NCI-H345 (cell line): ENCODE results near the gene NOX5.
"Not testable (repeated sequence)": the region's sequence is repeated elsewhere in the genome, so short reads cannot be mapped to it uniquely, and the experiment has no call there.

Experiments used
- DNase-seq: peaks from one replicate; lab custom pipeline; 2025; lab: John Stamatoyannopoulos, UW

NOX5 gene

DNA sequence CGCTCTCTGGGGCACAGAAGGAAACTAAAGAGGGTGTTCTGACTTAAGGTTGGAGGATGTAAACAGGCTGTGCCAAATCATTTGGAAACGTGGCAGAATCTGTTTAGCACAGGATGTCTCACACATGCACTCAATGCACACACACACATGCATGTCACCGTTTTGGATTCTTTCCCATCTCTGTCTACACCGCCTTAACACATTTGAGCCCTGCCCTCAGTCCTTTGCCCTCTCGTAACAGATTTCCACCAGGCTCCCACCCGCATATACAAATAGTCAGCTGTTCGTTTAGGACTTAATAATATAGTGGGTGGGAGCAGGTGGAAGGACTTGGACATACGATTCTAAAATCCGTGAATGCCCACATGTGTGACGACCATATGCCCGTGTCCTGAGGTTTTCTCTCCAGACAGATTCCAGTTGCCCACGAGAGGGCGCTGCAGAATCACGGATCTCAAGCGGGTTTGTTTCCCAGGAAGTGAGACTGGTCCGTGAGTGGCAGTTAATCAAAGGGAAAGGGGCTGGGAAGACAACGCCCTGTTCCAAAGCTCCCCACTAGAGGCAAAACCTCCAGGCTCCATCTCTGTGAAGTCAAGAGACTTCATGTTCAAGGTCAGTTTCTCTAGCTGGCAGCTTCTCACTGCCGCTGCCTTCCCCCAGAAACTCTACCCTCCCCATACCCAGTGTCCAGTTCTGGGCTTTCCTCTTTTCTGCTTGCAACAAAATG lies 44.5 kb downstream of the NOX5 start:
- peak; percentile 83 for DNase-seq

DNA sequence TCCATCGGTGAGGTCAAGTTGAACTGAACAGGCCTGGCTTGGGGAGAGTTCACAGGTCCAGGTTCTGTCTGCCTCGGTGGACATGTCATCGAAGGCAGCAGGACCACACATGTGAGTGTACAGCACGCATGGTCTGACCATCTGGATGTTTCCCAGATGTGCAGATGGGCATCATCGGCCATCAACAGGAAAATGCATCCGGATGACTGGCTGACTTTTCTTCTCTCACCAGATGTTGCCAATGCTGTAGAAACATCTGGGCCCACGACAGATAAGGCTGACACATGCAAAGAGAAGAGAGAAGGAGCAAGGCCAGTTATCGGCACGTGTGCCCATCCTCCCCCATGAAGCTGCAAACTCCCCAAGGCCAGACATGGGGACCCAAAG lies 45.1 kb downstream of the NOX5 start:
- DNase-seq: no peak

DNA sequence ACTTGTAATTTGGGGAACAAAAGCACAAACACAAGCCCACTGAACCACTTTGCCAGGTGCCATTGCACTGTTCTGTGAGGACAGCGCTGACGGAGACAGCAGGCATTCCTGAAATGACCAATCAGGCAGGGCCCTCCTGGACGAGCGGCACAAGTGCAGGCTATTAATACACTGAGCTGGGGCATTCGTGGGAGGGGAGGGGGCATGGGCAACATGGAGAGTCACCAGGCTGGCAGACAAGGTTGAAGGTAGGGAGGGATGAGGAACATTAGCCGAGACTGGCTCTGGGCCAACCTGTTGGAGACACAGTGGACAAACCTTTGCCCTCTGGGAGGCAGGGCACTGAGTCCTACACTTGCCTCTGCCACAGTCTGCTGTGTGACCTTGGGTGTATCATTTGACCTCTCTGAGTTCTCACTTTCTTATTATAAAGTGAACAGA lies 45.6 kb downstream of the NOX5 start:
- DNase-seq: no peak

DNA sequence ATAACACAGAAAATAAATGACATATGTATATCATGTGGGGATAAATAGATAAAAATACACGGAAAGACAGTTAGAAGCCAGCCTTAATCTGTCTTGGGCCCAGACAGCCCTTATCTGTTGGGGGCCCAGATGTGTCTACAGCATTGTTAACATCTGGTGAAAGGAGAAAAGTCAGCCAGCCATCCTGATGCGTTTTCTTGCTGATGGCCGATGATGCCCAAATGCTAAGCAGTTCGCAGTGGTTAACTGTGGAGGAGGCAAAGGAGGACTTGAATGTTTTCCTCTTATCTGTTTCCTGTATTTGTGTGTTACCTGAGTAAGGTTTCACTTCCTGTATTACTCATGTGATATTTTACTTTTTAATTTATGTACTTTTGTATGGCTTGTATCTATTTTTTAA lies 46.2 kb downstream of the NOX5 start:
- no peak for DNase-seq

DNA sequence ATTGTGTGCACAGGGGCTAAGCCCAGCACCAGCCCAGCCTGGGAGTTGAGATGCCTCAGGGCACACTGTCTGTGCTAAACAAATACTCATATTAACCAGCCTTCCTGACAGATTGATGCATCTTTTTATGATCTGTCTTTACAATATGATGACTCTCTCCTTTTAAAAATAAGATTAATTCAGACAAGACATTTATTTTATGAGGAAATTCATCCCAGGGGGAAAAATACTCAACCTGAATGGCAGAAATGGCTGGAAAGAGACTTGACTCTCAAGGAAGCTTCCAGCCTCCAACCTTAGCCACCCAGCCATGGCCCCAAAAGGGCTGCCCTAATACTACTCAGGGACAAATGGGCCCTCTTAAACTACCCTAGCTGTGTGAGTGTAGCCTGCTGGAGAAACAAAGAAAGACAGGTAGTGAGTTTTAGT lies 46.9 kb downstream of the NOX5 start:
- DNase-seq: no peak

DNA sequence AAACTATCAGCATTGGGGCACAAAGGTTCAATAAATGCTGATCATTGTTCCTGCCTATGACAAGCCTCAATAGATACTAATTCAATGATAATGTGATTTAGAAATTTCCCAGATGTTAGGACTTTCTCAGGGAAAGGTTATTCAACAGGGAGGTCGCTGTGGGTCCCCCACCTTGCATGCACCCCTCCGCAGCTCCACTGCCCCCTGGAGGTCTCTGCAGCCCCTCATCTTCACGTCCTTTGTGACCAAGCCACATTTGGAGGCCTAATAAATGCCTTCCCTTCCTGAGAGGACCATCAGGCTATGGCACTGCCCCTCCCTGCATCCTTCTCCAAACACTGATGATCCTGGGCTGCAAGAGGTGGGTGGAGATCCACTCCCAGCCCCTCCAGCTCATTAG lies 50.2 kb downstream of the NOX5 start:
- DNase-seq: no peak

DNA sequence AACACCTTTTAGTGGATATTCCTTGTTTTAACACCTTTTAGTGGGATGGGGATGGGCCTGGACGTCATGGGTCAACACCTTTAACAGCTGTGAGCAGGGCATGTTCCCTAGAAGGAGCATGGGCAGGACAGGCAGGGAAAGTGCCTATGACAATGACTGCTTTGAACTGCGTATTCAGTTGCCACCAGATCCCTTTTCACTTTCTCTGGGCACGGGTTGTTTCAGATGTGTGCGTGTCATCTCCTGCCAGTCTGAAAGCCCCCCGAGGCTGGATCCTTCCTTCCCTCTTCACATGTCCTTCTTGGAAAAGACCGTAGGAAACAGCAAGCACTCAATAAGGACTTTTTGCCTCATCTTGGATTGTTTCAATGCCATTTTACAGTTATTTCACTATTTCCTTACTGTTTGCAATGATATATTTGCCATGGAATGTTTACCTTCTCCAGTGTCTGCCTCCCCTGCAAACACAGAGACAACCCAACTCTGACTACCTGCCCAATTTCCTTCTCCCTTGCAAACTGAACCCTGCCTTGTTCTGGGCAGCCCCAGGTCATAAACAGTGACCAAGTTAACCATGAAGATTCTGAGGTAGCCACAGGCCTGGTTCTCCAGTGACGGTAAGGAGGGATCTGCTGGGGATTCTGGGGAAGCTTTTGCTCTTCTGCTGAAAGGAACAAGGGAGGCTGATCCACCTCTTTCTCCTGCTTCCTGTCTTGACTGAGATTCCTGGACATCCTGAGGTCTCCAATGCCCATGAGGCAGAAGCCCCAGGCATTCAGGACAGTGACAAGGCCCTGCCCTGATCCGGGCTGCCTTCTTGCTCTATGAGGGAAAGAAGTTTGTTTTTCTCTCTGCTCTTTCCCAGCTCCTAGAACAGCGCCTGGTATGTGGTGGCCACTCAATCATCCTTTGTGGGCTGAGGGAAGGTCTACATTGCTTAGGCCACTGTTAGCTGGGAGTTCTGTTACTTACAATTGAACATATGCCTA lies 51.8 kb downstream of the NOX5 start:
- DNase-seq: no peak

DNA sequence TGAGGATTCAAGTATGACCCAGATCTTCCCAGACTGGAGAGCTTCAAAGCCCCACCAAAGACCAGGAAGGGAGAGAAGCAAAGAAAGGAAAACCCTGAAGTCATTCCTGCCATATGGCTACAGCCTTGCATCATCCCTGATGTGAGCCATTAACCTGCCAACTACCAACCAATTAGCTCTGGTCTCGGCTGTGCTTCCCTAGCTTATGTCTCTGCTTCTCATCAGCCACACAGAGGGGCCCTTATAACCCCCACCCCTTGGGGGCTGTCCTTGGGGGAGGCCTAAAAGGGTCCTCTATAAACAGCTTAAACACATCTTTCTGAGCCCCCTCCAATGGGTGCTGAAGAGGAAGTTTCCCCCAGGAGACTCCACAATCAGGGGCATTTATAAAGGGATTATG lies 52.8 kb downstream of the NOX5 start:
- DNase-seq: no peak

DNA sequence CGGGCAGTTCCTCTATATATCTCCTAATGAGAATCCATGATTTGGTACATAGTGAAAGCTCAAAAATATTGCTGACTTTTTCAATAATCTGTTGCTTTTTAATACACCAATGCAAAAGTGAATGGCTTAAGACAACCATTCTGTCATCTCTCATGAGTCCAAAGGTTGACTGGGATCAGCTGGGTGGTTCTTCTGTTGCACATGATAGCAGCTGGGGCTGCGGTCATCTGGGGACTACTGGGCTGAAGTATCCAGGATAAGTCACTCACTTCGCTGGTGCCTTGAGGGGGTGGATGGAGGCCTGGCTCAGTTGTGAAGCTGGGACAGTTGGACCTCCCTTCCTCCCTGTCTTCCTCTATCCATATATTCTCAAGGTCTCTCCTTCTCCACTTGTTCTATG lies 53.7 kb downstream of the NOX5 start:
- DNase-seq: no peak

DNA sequence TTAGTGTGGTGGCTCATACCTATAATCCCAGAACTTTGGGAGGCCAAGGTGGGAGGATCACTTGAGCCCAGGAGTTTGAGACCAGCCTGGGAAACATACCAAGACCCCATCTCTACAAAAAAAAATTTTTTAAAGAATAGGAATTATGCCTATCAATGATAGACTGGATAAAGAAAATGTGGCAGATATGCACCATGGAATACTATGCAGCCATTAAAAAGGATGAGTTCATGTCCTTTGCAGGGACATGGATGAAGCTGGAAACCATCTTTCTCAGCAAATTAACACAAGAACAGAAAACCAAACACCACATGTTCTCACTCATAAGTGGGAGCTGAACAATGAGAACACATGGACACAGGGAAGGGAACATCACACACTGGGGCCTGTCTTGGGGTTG lies 54.8 kb downstream of the NOX5 start:
- not testable (repeated sequence) for DNase-seq

DNA sequence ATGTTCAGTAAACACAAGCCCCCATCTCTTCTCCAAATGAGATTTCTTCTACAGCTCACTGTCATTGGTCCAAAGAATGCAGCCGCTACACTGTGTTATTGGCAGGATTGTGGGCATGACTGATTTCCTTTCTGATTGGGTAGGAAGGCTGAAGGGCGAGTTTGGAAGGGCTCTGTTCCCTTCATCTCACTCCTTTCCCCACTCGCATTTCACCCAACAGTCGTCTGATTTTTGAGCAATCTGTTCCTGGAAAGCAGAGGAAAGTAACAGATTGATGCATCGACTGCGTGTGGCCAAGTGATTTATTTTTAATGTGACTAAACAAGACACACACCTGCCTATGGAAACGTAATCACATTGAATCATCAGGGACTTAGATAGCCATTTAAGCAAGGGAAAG lies 55.5 kb downstream of the NOX5 start:
- DNase-seq: no peak

DNA sequence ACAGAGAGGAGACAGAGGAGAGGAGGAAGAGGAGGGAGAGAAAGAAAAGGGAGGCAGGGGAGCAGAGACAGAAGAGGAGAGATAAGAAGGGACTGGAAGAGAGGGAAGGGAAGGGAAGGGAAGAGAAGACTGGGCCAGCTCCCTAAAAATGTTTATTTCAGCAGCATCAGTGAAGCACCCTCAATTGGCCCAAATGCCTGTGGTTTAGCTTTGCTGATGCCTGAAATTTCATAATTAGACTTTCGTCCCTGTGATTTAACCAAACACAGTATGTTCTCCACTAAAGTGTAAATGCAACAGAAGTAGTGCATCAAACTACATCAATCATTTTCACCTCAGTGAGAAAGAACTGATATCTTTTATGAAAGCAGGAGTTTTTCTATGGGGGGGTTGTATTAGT lies 55.9 kb downstream of the NOX5 start:
- no peak for DNase-seq

DNA sequence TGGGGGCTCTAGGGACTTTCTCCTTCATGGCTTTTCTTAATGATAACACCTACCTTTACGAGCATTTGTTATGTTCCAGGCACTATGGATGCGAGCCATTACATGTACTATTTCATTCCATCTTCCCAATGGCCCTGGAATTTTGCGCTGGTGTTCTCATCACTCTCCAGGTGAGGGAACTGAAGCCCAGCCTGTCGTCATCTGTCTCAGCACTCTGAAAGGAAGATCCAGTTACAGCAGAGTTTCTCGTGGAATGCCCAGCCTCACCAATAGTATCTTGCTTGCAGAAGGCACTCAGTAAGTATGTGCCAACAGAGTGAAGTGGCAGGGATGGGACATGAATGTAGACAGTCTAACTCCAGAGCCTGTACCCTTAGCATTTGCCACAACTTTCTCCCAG lies 56.8 kb downstream of the NOX5 start:
- DNase-seq: no peak

DNA sequence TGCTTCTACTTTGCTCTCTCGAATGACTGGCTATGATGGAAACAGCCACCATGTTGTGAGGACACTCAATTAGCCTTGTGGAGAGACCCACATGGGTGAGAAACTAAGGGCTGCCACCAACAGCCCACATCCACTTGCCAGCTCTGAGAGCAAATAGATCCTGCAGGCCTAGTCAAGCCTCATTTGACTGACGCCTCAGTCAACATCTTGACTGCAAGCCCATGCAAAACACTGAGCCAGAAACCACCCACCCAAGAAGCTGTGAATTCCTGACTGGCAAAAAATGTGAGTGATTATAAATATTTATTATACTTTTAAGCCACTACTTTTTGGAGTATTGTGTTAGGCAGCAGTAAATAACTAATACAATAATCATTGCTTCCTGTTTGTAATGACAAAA lies 58.4 kb downstream of the NOX5 start:
- DNase-seq: no peak

DNA sequence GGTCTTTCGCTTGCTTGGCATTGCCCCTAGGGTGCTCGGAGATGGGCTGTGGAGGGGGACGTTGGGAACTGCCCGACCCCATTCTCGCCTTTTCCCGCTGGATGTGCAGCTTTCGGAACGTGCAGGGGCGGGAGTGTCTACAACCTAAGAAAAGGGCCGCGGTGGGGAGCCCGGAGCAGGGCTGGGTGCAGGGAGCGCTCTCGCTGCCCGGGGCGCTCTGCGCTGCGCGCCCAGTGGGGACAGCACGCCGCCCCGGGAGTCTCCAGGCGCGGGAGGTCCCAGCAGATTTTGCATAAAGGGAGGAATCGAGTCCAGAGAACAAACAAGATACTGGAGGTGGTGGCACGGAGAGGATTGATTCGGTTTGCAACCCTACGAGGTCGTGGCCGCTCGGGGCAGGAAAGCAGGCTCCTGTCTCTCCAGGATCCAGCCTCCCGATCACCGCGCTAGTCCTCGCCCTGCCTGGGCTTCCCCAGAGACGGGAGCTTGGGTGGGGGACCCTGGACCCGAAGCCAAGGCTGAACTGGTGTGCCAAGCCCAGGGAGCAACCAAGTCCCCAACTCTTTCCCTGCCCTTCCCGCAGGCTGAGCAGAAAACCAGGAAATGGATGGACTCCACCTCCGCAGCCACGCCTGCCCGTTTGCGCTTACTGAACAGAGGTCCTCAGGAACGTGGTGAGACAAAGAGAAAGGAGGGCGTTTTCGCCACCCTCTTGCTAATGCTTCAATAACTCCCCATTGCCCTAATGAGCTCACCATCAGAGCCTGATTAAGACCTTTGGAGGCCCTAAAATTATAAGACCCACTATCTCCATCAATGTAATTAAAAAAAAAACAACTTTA lies 59.7 kb downstream of the NOX5 start:
- peak; percentile 67 for DNase-seq

DNA sequence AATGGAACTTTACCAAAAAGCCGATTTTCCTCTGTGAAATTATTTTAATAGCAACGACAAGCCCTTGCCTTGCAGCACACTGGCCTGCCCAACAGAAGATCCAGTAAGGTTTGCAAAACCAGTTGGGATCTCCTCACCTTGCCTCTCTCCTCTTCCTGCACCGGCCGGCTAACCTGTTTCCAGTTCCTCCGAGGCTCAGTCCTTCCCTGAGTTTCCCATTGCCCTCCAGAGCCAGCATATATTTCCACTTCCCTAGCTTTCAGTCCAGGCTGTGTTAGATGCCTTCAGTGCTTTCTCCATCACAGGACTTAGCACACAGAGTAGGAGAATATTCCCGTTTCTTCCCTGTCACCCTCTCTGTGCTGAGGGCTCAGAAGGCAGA lies 60.3 kb downstream of the NOX5 start:
- DNase-seq: peak; percentile 13

DNA sequence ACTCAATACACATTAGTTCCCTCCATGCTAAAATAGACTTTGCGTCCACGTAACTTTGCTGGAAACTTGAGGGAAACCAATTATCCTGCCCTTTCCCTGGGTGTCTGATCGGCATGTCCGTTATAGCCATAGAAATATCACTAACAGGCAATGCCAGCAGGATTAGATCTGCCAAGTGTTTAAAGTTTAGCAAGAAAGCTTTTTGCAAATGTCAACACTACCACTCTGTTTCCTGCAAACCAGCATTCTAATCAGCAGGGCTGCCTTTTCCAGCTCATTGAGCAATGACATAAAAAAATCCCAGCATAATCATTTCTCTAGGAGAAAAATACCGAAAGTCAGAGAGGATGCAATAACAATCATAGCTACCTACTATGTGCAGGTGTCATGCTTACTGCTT lies 60.9 kb downstream of the NOX5 start:
- DNase-seq: no peak

DNA sequence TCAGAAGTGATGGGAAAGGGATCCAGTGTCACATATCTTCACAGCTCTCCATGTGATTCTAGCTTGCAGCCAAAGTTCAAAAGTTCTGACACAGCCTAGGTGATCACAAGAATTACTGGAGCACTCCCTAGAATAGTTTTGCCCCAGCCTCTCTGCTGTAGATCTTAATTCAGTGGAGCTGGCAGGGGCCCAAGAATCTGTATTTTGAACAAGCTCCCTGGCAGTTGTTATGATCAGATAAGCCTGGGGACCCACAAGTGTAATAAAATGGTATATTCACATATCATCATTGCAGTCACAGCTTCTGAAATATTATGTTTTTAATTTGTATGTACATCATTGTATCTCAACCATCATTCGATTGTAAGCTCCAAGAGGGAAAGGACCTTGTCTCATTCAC lies 62.3 kb downstream of the NOX5 start:
- no peak for DNase-seq

DNA sequence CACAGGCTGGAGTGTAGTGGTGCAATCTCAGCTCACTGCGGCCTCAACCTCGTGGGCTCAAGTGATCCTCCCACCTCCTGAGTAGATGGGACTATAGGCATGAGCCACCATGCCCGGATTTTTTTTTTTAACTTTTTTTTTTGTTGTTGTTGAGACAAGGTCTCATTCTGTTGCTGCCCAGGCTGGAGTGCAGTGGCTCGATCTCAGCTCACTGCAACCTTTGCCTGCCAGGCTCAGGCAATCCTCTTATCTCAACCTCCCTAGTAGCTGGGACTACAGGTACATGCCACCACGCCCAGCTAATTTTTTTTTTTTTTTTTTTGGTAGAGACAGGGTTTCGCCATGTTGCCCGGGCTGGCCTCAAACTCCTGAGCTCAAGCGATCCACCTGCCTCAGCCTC lies 64.1 kb downstream of the NOX5 start:
- no peak for DNase-seq

DNA sequence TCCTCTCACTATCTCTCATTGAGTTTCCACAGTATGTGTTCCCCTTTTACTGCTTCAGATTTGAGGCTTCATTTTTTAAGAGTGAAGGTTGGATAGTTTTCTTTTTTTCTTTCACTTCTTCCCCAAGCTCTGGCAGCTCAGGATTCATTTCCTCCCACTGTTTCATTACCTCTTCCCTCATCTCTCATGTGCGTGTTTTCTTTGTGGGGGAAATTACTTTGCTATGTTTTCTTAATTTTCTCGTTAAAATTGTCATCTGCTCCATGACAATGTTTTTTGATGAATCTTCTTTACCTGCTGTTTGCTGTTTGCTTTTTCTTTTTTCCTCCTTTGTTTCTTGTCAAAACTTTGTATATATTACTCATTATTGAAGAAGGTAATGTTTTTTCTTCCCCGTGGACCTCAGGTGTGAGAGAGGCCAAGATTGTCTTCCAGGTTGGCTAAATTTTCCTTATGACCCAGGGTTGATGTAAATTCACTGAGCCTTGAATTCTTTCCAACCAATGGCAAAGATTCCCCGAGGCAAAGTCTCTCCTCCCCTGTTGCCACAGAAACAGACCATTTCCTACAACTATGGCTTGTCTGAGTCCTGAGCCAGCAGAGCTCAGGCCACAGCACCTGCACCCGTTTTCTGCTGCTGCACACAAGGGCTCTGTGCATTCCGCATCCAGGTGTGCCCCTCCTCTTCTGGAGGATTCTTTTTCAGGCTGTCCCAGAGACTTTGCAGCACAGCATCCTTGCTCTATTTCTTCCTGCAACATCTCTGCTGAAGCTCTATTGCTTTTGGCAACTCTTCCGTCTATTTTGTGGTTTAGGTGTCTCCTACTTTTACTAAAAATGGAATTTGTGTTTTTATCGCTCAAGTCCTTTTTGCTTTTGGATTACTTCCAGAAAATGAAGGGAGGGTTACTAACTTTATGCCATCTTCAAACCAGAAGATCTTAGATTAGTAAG lies 66.1 kb downstream of the NOX5 start:
- DNase-seq: no peak

DNA sequence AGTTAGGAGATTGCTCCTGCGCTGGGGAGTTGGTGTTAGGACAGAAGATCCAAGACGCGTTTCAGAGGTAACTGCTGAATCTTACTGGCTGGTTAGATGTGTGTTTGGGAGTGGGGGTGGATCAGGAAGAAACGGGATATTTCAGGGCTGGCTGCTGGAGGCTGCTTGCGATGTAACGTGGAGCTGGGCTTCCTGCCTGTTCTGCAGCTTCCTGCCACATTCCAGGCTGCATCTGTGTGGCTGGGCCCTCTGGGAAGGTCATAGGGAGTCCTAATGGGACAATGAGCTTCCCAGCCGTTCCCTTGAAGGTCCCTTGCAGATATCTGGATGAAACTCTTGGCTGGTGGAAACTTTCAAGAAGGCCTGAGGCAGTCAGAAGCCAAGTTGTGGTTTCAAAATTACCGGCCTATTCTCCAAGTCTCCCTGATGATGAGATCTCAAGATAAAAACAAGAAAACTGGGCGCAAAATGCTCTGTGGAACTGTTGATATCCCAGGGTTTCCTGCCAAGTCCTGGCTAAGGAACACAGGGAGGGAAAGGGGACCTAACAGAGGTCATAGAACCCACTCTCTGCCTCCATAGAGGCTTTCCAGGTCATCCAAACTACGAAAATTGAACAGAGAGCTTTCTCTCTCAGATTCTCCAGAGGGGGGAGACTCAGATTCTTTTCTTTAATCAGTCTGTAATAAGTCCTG lies 67.0 kb downstream of the NOX5 start:
- no peak for DNase-seq
